ENCODE data around the gene RCCD1.

- no peak for TF ChIP-seq CTCF (IDR thresholded peaks at IDR 0.05; ENCODE audit: extremely low read depth in 1 of 2, insufficient read depth in 1 of 2, low read depth in 1 of 2, low read length in 2 of 2)
- TF ChIP-seq POLR2A (IDR thresholded peaks at IDR 0.05; ENCODE audit: low read depth, low read length), result no peak
- no peak for TF ChIP-seq MAX (IDR thresholded peaks at IDR 0.05; ENCODE audit: insufficient read depth, insufficient read length)
- TF ChIP-seq EZH2 (IDR thresholded peaks at IDR 0.05; ENCODE audit: borderline replicate concordance, low read depth, low read length, severe bottlenecking), result no peak
- TF ChIP-seq POLR2AphosphoS5 (IDR thresholded peaks at IDR 0.05; ENCODE audit: insufficient read depth, low read depth, low read length), result no peak
- no peak for TF ChIP-seq JUN (IDR thresholded peaks at IDR 0.05; ENCODE audit: borderline replicate concordance, insufficient read depth, insufficient read length, low read depth)
- no peak for TF ChIP-seq GATA2 (IDR thresholded peaks at IDR 0.05; ENCODE audit: insufficient read depth, insufficient read length, low read depth, low read length)
- TF ChIP-seq MYC (IDR thresholded peaks at IDR 0.05; ENCODE audit: low read depth, low read length), result no peak
Observed at GRCh38 chr15:90918835-90919234, 35.8 kb upstream of the RCCD1 start.
